K562 (cell line): ENCODE results near the gene SPATC1L. TPM values are rescaled to one million over a fixed set of nuclear protein-coding genes. Genes with fewer than 3 reads are reported as not detected.

Experiments used
- ATAC-seq: fragments of 200-7000 bp; cut with Tn5 transposase; 3 replicates; pipeline ENCODE4 v1.9.1; 2020; ENCODE audit warnings: moderate library complexity
- BruUV-seq: library from RNA; stranded (reverse); fragments of 400-500 nt; replicated peaks from 2 replicates; lab custom pipeline; 2021; lab: Mats Ljungman, UMichigan
- CTCF ChIA-PET: fragments of 300-600 bp; formaldehyde crosslinking; extraction: SDS; loops from one replicate; lab custom pipeline; 2021; ENCODE audit warnings: low intra/inter-chr PET ratio; lab: Yijun Ruan, JAX
- POLR2A ChIA-PET: fragments of 300-600, 350-650 bp; sonication (Branson Sonifier 250); formaldehyde crosslinking; extraction: SDS; loops from one replicate; lab custom pipeline; 2021; ENCODE audit warnings: antibody characterized with exemption, inconsistent platforms; lab: Yijun Ruan, JAX
- DNase-seq, 4 experiments: peaks; one replicate each; pipeline versions ENCODE4 v3.0.0 to v3.0.0-alpha.2; 2011 to 2018; ENCODE audit warnings: low spot score in 3 of 4, mixed read lengths in 3 of 4; ENCODE audit errors: extremely low read depth in 1 of 4
- FAIRE-seq: peaks from 2 replicates; lab custom pipeline; 2011; peaks lifted over from hg19 to GRCh38; lab: Jason Lieb, UNC
- H2AFZ ChIP-seq: 2 replicates; pipeline ENCODE4 v1.6.0; 2011; ENCODE audit warnings: low read depth, low read length, control low read depth, inconsistent platforms
- H3K27ac ChIP-seq: fragments of 200-600 bp; 3 replicates; pipeline ENCODE4 v1.8.0; 2011; ENCODE audit warnings: low read depth, mild to moderate bottlenecking, control low read depth, inconsistent platforms, low read length, moderate library complexity, mixed read lengths; ENCODE audit errors: extremely low read depth
- H3K27me3 ChIP-seq, 2 experiments: fragments of 300-600 bp in 1 of 2; 2 replicates in 1 of 2; 3 replicates in 1 of 2; pipeline versions ENCODE4 v1.6.0 to v1.8.0; 2011; ENCODE audit warnings: inconsistent platforms in 2 of 2, low read length in 2 of 2, mild to moderate bottlenecking in 1 of 2, mixed read lengths in 1 of 2, moderate library complexity in 1 of 2; ENCODE audit not compliant: control insufficient read depth in 2 of 2, insufficient read depth in 2 of 2
- H3K36me3 ChIP-seq: fragments of 300-600 bp; 3 replicates; pipeline ENCODE4 v1.8.0; 2011; ENCODE audit warnings: mild to moderate bottlenecking, low read length, inconsistent platforms; ENCODE audit not compliant: control insufficient read depth, insufficient read depth
- H3K4me1 ChIP-seq, 2 experiments: fragments of 200-600 bp in 1 of 2; replicated peaks in 1 of 2; 2 replicates in 1 of 2; 3 replicates in 1 of 2; pipeline versions ENCODE4 v1.5.1 to v1.8.0; 2011; ENCODE audit warnings: inconsistent platforms in 2 of 2, low read length in 2 of 2, mild to moderate bottlenecking in 1 of 2, mixed read lengths in 1 of 2, moderate library complexity in 1 of 2; ENCODE audit not compliant: control insufficient read depth in 2 of 2, insufficient read depth in 2 of 2
- H3K4me2 ChIP-seq: 2 replicates; pipeline ENCODE4 v1.6.1; 2011; ENCODE audit warnings: low read length, control low read depth, inconsistent platforms, mixed read lengths; ENCODE audit not compliant: insufficient read depth
- H3K4me3 ChIP-seq: fragments of 200-600 bp; sonication (generic), shearing (Covaris generic); 2 replicates; pipeline ENCODE4 v1.5.1; 2016; ENCODE audit warnings: control low read depth, inconsistent platforms
- H3K79me2 ChIP-seq: fragments of 200-600 bp; 3 replicates; pipeline ENCODE4 v1.8.0; 2011; ENCODE audit warnings: low read length, inconsistent platforms; ENCODE audit not compliant: control insufficient read depth, insufficient read depth
- H3K9ac ChIP-seq, 2 experiments: 2 replicates each; pipeline versions ENCODE4 v1.6.0 to v1.6.1; 2011; ENCODE audit warnings: low read depth in 2 of 2, low read length in 2 of 2, control low read depth in 1 of 2, inconsistent platforms in 1 of 2, mild to moderate bottlenecking in 1 of 2, mixed read lengths in 1 of 2; ENCODE audit not compliant: insufficient read depth in 1 of 2
- H3K9me1 ChIP-seq: one replicate; pipeline ENCODE4 v1.6.0; 2011; ENCODE audit warnings: inconsistent platforms, mild to moderate bottlenecking, low read length, moderate library complexity; ENCODE audit not compliant: control insufficient read depth, insufficient read depth
- H3K9me3 ChIP-seq: replicated peaks from 2 replicates; pipeline ENCODE4 v1.5.1; 2011; ENCODE audit warnings: low read depth, low read length, inconsistent platforms; ENCODE audit not compliant: control insufficient read depth, insufficient read depth
- H4K20me1 ChIP-seq: replicated peaks from 2 replicates; pipeline ENCODE4 v1.6.1; 2011; ENCODE audit warnings: low read length, inconsistent platforms, mixed read lengths; ENCODE audit not compliant: control insufficient read depth, insufficient read depth
- CTBP1 ChIP-seq: fragments of 450-650 bp; IDR thresholded peaks from 2 replicates; pipeline ENCODE4 v1.6.1; 2016; ENCODE audit warnings: borderline replicate concordance
- ETV1 ChIP-seq: fragments of 450-650 bp; conservative IDR thresholded peaks from 2 replicates; pipeline ENCODE4 v1.6.1; 2016; ENCODE audit warnings: missing genetic modification characterization, control low read depth, low read depth, missing compliant biosample characterization
- MECOM ChIP-seq: fragments of 250-450 bp; sonication (Bioruptor Pico); IDR thresholded peaks from 2 replicates; pipeline ENCODE4 v1.8.0; 2022; ENCODE audit warnings: inconsistent platforms
- NCOA4 ChIP-seq: fragments of 450-650 bp; IDR thresholded peaks from 2 replicates; pipeline ENCODE4 v1.6.1; 2018; ENCODE audit warnings: mild to moderate bottlenecking; ENCODE audit not compliant: partially characterized antibody
- NEUROD1 ChIP-seq: fragments of 150-350 bp; IDR thresholded peaks from 2 replicates; pipeline ENCODE4 v1.6.1; 2014; ENCODE audit warnings: borderline replicate concordance, low read length, low read depth; ENCODE audit not compliant: partially characterized antibody
- NONO ChIP-seq, 2 experiments: fragments of 200-400 bp in 1 of 2; fragments of 450-650 bp in 1 of 2; formaldehyde crosslinking in 1 of 2; IDR thresholded peaks; 2 replicates each; pipeline ENCODE4 v1.6.1; 2017; ENCODE audit warnings: low read depth in 2 of 2, mild to moderate bottlenecking in 2 of 2, moderate library complexity in 2 of 2, low read length in 1 of 2
- ZEB2 ChIP-seq: fragments of 450-650 bp; IDR thresholded peaks from 2 replicates; pipeline ENCODE4 v1.6.1; 2016
- ZNF436 ChIP-seq: fragments of 250-450, 450-650 bp; sonication (Bioruptor Pico); formaldehyde crosslinking; IDR thresholded peaks from 2 replicates; pipeline ENCODE4 v1.7.0; 2020; ENCODE audit warnings: mild to moderate bottlenecking
- ZNF561 ChIP-seq: fragments of 450-650 bp; formaldehyde crosslinking; conservative IDR thresholded peaks from 2 replicates; pipeline ENCODE4 v1.4.0; 2020; ENCODE audit warnings: mild to moderate bottlenecking, moderate library complexity
- ZNF740 ChIP-seq, 3 experiments: fragments of 200-800 bp in 1 of 3; sonication (Bioruptor generic) in 1 of 3; sonication (generic) in 1 of 3; formaldehyde crosslinking in 1 of 3; IDR thresholded peaks; 2 replicates each; pipeline versions ENCODE4 v1.6.1 to v1.8.0; 2016 to 2022; ENCODE audit warnings: mild to moderate bottlenecking in 2 of 3, missing compliant biosample characterization in 2 of 3, missing genetic modification characterization in 2 of 3, missing genetic modification reagents in 1 of 3
- ZNF785 ChIP-seq: fragments of 250-450 bp; sonication (Bioruptor Pico); IDR thresholded peaks from 2 replicates; pipeline ENCODE4 v1.4.0; 2020; ENCODE audit warnings: mild to moderate bottlenecking
- WGBS: fragments of 100-300 bp; shearing (Covaris generic); methylation state at CpG from one replicate; pipeline ENCODE4 v1.1.6; 2016; ENCODE audit warnings: low coverage, mixed read lengths; ENCODE audit not compliant: insufficient coverage; ENCODE audit errors: missing lambda C conversion rate; 5-methylcytosine and 5-hydroxymethylcytosine counted together
- in situ Hi-C: fragments of 300-500 bp; cut with MboI; formaldehyde crosslinking; loops from 4 replicates; pipeline ENCODE4 v1.15.0; 2018; ENCODE audit warnings: inconsistent platforms, mixed read lengths
- intact Hi-C: fragments of 100-400 bp; cut with micrococcal nuclease; formaldehyde crosslinking; loops from 2 replicates; pipeline ENCODE4 v1.14.2; 2022
- polyA plus RNA-seq, 8 experiments: library from polyadenylated mRNA; depleted of rRNA in 4 of 8; stranded (reverse) in 5 of 8; unstranded in 3 of 8; fragments of >200 nt; fragmentation: Nextera tagmentation in 2 of 8; fragmentation: Illumina TruSeq in 1 of 8; extraction: Ambion mirVana in 2 of 8; extraction: Trizol in 1 of 8; gene quantifications; 2 replicates each; pipeline versions ENCODE4 v1.2.1 to v1.2.3, GENCODE V29; 2011 to 2014; ENCODE audit warnings: inconsistent platforms in 1 of 8, missing spikeins in 1 of 8
- total RNA-seq, 7 experiments: library from RNA; depleted of rRNA in 6 of 7; stranded (reverse); fragments of >200 nt in 6 of 7; fragmentation: Illumina TruSeq in 2 of 7; extraction: Trizol in 2 of 7; gene quantifications; 2 replicates each; pipeline versions ENCODE4 v1.2.1 to v1.2.3, GENCODE V29; 2011 to 2021; ENCODE audit warnings: low replicate concordance in 1 of 7

SPATC1L gene
- total and polyA plus RNA-seq, 9 of the 15 experiments (the other 6 are each of a cell fraction or from before 2014, with no cell fraction given) = 0.14 to 121 (median 34.0) TPM; not detected in 1

- peaks cover 25% of the 10 kb centered on the region for H3K79me2 ChIP-seq
- no peak overlapping the region for H3K27ac ChIP-seq
- H3K27me3 ChIP-seq = no peaks in the 10 kb centered on the region
- H4K20me1 ChIP-seq = peaks cover 3% of the 10 kb centered on the region; the same call in 1 of the 2 replicates
- H3K9ac ChIP-seq = no peak overlapping the region; a peak in 1 of 4 replicates
- H3K4me2 ChIP-seq = no peak overlapping the region
- H3K4me1 ChIP-seq = peaks cover 4 to 13% of the 10 kb centered on the region in 2 experiments; a peak in 4 of 5 replicates
- BruUV-seq = no TSS peak
- ChIA-PET CTCF (no interaction called here), POLR2A (interaction anchor here (0.5 to 0.8 kb wide), 3 partner anchors 21 to 395 kb away, joined by 3 read pairs; no protein-coding TSS in a partner anchor)
- DNase-seq (no peak), FAIRE-seq (no peak), ATAC-seq (no peak)
- no peak for TF ChIP-seq NCOA4
- peaks cover 77% of the 10 kb centered on the region; the same call in 2 of the 3 replicates for H3K36me3 ChIP-seq
- H3K9me3 ChIP-seq = no peaks in the 10 kb centered on the region
- H3K4me3 ChIP-seq = no peak overlapping the region
- intact Hi-C loops = loop anchor here (10.0 kb wide), 2 partner anchors 185 to 235 kb away; partner anchors contain the start of gene DIP2A
- in situ Hi-C loops = no loop called here
- H3K9me1 ChIP-seq = peaks cover 5% of the 10 kb centered on the region
- no peak overlapping the region for H2AFZ ChIP-seq
- WGBS = 76% methylated on average over 12 of the region's 13 CpGs
Measured at GRCh38 chr21:46219591-46220239, 35.5 kb upstream of the SPATC1L start.

GRCh38 chr21:46218906-46219590 is 34.8 kb upstream of the SPATC1L start:
- no peak overlapping the region for H3K27ac ChIP-seq
- in situ Hi-C loops = no loop called here
- H3K9me3 ChIP-seq = no peaks in the 10 kb centered on the region
- no peaks in the 10 kb centered on the region for H3K27me3 ChIP-seq
- H3K4me2 ChIP-seq = no peak overlapping the region
- H3K4me3 ChIP-seq = no peak overlapping the region
- 89% methylated on average over 15 of the region's 16 CpGs for WGBS
- no peak overlapping the region for H2AFZ ChIP-seq
- H3K9ac ChIP-seq = no peak overlapping the region; a peak in 1 of 4 replicates
- no TSS peak for BruUV-seq
- H3K36me3 ChIP-seq = peaks cover 80% of the 10 kb centered on the region; the same call in 2 of the 3 replicates
- ChIA-PET POLR2A (interaction anchor here (0.5 kb wide), 1 partner anchor 333 kb away, joined by 3 read pairs; no protein-coding TSS in a partner anchor), CTCF (no interaction called here)
- H3K4me1 ChIP-seq = peaks cover 0 to 11% of the 10 kb centered on the region in 2 experiments; a peak in 1 of 5 replicates
- DNase-seq (no peak), FAIRE-seq (no peak), ATAC-seq (no peak)
- peaks cover 20% of the 10 kb centered on the region for H3K79me2 ChIP-seq
- intact Hi-C loops = no loop called here
- peaks cover 3% of the 10 kb centered on the region for H3K9me1 ChIP-seq
- peaks cover 3% of the 10 kb centered on the region; the same call in 1 of the 2 replicates for H4K20me1 ChIP-seq
- TF ChIP-seq ETV1 (tag) (no peak), ZNF740 (CRISPR knock-in tag; IDR thresholded peaks at IDR 0.05) (no peak), ZNF740 (tag; IDR thresholded peaks at IDR 0.05) (no peak), MECOM (no peak), ZEB2 (no peak), ZNF785 (no peak), NEUROD1 (no peak), ZNF436 (CRISPR knock-in tag) (no peak), NONO (IDR thresholded peaks at IDR 0.05; ENCODE audit: low read depth in 2 of 2, low read length in 1 of 2) (no peak), CTBP1 (no peak), ZNF561 (CRISPR knock-in tag) (no peak)
